Fibroblast of the conjunctiva (primary cell): ENCODE results near the gene KCNA4.
"Not testable (repeated sequence)": the region's sequence is repeated elsewhere in the genome, so short reads cannot be mapped to it uniquely, and the experiment has no call there.

Source experiments
- DNase-seq: peaks from one replicate; pipeline ENCODE4 v3.0.0-alpha.2; 2010; ENCODE audit warnings: low read depth

Gene KCNA4

DNA sequence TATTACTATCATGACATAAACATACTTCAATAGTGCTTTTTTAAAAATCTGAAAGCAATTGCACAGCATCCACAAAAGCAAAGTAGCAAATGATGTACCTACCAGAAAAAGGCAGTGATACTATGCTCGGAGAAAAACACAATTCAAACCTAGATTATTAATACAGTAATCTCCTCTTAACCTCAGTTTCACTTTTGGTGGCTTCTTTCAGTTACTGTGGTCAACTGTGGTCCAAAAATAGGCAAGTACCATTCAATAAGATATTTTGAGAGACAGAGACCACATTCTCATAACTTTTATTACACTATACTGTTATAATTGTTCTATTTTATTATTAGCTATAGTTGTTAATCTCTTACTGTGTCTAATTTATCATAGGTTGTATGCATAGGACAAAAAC lies 20.8 kb downstream of the KCNA4 start:
- no peak for DNase-seq

DNA sequence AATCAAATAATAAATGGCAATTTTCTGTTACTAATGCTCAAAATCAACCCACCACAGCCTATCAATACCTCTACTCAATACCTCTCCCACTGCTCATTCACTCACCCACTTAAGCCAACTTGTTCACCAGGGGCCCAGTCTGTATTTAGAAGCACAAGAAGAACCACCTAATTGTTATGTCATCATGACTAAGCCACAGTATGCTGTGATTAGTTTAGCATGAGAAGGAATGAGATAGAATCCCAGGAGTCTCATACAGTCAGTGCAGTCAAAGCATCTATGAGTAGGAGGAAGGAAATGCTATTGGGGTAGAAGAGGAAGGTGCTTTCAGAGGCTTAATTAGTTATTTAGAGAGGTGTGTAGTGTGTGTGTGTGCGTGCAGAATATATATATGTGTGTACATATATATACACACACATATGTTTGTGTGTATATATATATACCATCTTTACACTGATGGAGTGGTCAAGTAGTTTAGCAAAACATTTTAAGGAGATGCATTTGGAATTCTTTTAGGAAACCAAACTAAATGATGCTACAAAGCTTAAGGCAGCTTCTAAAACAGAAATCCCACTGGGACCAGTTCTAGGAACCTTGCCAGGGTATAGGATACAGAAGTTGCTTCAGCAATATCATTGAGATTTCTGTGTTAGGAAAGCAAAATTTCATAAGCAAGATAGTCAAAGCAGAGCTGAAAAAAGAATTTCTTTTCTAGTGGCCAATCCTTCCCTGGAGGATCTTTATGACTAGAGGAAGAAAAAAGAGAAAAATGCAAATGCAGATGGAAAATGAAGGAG lies 27.5 kb downstream of the KCNA4 start:
- no peak for DNase-seq

DNA sequence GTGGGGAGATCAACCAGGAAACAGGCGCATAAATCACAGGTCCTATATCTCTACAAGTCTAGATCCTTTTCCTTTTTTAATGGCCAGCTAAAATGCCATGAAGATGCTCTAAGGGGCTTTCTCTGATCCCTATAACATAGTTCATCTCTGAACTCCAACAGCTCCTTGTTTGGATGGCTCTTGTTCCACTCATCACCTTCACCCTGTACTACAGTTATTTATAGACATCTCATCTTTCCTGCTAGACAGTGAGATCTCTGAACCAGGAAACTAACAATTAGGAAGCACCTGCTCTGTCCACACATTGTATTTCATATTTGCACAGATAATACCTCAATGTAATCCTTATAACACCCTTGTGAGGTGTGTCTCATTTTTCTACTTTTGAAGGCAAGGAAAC lies 31.6 kb downstream of the KCNA4 start:
- DNase-seq = no peak

DNA sequence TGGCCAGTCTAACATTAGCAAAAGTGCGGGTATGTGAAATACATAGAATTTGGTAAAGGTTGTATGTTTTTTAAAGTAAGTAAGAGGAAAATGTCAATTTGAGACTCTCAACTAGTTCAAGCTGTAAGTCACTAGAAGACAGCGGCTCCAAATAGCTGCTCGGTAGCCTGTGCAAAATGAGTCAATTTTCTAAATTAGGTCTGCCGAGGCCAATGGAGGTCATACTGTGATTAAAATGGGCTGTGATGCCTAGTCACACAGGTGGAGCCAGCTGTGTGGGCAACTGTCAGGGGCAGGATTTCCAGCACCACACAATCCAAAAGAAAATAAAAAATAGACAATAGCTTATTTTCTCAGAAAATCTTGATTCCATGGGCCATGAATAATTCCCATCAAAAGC lies 32.3 kb downstream of the KCNA4 start:
- no peak for DNase-seq

DNA sequence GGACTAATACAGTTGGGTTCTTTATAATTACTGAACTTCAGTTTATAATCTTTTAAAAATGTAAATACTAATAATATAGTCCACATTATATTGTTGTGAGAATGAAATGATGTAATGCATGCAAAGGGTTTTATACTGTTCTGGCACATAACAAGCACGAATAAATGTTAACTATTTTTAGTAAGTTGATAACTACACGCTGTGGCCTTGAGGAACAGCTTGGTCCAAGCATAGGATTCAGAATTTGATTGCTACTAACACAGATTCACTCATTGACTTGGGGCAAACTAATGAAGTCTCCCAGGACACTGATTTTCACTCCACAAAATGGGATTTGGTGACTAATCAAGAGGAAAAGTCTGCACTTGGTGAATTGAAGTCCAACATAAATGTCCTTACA lies 38.3 kb downstream of the KCNA4 start:
- DNase-seq = no peak

DNA sequence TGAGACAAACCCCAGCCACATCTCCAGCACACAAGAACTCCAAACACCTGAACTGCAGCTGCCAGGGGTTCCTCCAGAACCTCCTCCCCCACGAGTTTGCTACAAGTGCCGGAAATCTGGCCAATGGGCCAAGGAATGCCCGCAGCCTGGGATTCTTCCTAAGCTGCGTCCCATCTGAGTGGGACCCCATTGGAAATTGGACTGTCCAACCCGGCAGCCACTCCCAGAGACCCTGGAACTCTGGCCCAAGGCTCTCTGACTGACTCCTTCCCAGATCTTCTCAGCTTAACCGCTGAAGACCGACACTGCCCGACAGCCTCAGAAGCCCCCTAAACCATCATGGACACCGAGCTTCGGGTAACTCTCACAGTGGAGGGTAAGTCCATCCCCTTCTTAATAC lies 41.2 kb downstream of the KCNA4 start:
- not testable (repeated sequence) for DNase-seq

DNA sequence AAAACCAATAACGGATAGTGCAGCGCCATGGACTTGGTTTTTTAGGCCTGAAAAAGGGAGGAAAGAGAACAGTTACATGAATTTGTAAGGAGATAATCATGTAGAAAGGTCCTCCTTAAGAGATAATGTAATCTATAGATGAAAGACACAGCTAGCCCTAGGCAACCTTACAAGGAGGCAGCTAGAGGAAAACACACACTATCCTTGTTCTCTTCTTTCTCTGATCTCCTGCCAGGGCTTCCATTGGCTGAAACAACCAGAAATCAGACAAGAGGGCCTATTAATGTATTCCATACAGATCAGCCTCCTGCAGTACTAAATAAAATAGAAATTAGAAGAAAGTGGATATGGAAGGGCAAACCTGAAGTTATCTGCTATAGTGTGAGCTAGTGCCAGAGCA lies 53.0 kb downstream of the KCNA4 start:
- DNase-seq = no peak

DNA sequence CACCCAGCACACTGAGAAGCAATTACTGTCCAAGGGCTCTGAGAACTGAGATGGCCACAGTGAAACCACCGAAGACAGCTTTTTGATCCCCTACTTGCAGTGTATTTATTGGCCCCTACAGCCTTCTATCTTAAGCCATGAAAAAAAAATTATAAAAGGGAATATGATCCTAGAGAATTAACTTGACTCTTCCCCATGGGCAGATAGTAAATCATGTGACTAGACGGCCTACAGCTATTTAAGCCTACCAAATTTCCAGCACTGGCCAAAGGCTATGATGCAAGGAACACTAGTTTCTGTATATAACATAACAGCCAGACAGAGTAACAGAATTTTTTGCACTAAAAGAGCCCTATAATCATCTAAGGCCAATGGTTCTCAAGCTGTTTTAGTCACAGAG lies 53.8 kb downstream of the KCNA4 start:
- DNase-seq = no peak

DNA sequence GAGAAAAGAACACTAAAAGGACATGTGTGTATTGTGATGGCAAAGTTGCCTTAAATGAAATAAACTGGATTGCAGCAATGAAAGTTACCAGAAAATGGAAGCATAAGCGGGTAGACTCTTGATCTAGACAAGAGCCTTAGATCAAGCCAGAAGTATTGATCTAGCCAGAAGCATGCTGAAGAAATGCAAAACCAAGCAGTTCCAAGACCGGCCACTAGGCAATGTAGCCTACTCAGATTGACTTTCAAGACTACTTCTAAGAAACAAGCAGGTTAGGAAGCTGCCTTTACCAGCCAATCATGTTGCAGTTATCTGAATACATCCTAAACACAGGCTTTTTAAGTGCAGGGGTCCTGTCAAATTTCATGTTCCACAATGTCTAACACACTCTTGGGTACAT lies 54.6 kb downstream of the KCNA4 start:
- DNase-seq = no peak
